Measurements from ENCODE around the gene ARHGAP33. TPM values are rescaled to one million over a fixed set of nuclear protein-coding genes. Genes with fewer than 3 reads are reported as not detected.

ARHGAP33 gene
- total RNA-seq, 1 experiment from 2014 or later, result 43.9 TPM

DNA sequence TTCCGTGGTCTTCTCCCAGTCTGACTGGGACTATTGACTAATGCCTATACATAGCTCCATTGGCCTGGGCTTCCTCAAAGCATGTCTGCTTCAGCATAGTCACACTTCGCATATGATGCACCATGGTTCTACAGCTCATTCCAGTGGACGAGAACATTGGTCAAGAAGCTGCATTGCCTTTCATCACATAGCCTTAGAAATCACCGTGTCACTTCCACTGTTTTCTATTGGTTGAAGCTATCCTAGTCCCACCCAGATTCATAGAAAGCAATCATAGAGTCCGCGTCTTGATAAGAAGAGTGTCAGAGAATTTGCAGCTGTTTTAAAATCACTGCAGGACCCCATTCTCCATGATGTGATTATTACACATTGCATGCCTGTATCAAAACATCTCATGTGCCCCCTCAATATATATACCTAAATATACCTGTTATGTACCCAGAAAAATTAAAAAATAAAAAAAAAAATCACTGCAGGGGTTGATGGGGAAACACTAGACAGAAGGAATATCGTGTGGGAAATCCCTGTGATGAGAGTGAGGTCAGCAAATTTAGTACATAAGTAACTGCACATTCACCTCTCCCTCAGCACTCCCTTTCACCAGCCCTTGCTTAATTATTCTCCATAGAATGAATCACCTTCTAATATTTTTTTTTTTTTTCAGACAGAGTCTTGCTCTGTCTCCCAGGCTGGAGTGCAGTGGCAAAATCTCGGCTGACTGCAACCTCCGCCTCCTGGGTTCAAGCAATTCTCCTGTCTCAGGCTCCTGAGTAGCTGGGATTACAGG is 2.2 kb upstream of the ARHGAP33 start (continued):
- no peak for TF ChIP-seq AR (CRISPR knock-in tag; IDR thresholded peaks at IDR 0.05)
- no peak for TF ChIP-seq CREB1 (CRISPR knock-in tag; IDR thresholded peaks at IDR 0.05)
- TF ChIP-seq NFYB (CRISPR knock-in tag; conservative IDR thresholded peaks at IDR 0.05; ENCODE audit: low read depth), result no peak
- no peak for TF ChIP-seq ZNF138 (CRISPR knock-in tag; conservative IDR thresholded peaks at IDR 0.05)
- TF ChIP-seq ESRRA (CRISPR knock-in tag; IDR thresholded peaks at IDR 0.05; ENCODE audit: borderline replicate concordance), result no peak
- TF ChIP-seq, protein P1, sequence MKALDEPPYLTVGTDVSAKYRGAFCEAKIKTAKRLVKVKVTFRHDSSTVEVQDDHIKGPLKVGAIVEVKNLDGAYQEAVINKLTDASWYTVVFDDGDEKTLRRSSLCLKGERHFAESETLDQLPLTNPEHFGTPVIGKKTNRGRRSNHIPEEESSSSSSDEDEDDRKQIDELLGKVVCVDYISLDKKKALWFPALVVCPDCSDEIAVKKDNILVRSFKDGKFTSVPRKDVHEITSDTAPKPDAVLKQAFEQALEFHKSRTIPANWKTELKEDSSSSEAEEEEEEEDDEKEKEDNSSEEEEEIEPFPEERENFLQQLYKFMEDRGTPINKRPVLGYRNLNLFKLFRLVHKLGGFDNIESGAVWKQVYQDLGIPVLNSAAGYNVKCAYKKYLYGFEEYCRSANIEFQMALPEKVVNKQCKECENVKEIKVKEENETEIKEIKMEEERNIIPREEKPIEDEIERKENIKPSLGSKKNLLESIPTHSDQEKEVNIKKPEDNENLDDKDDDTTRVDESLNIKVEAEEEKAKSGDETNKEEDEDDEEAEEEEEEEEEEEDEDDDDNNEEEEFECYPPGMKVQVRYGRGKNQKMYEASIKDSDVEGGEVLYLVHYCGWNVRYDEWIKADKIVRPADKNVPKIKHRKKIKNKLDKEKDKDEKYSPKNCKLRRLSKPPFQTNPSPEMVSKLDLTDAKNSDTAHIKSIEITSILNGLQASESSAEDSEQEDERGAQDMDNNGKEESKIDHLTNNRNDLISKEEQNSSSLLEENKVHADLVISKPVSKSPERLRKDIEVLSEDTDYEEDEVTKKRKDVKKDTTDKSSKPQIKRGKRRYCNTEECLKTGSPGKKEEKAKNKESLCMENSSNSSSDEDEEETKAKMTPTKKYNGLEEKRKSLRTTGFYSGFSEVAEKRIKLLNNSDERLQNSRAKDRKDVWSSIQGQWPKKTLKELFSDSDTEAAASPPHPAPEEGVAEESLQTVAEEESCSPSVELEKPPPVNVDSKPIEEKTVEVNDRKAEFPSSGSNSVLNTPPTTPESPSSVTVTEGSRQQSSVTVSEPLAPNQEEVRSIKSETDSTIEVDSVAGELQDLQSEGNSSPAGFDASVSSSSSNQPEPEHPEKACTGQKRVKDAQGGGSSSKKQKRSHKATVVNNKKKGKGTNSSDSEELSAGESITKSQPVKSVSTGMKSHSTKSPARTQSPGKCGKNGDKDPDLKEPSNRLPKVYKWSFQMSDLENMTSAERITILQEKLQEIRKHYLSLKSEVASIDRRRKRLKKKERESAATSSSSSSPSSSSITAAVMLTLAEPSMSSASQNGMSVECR (CRISPR knock-in tag; IDR thresholded peaks at IDR 0.05; ENCODE audit: borderline replicate concordance), result no peak

- H3K27me3 Mint-ChIP-seq (ENCODE audit: low read depth), result peaks cover 30% of the 10 kb centered on the region
- CTCF ChIA-PET, result interaction anchor here (2.5 kb wide), 1 partner anchor 10 kb away, joined by 11 read pairs; no protein-coding TSS in a partner anchor
- ATAC-seq (no peak), DNase-seq (ENCODE audit: low spot score) (no peak)
- H3K36me3 Mint-ChIP-seq, result no peaks in the 10 kb centered on the region
- POLR2A ChIA-PET, result interaction anchor here (0.6 to 0.7 kb wide), 2 partner anchors 34 to 131 kb away, joined by 4 to 6 read pairs; no protein-coding TSS in a partner anchor
- no peaks in the 10 kb centered on the region for H3K9me3 Mint-ChIP-seq
- H3K27ac Mint-ChIP-seq, result no peak overlapping the region
- peak overlapping the region; percentile 53 for H3K4me3 Mint-ChIP-seq
- TF ChIP-seq RORB (CRISPR knock-in tag; IDR thresholded peaks at IDR 0.05) (no peak), TEAD4 (CRISPR knock-in tag; IDR thresholded peaks at IDR 0.05) (no peak), E2F5 (CRISPR knock-in tag; IDR thresholded peaks at IDR 0.05) (no peak), SP1 (CRISPR knock-in tag; conservative IDR thresholded peaks at IDR 0.05) (no peak), USF2 (CRISPR knock-in tag; IDR thresholded peaks at IDR 0.05) (no peak), GABPB1 (CRISPR knock-in tag; IDR thresholded peaks at IDR 0.05) (no peak), NR2C2 (CRISPR knock-in tag; IDR thresholded peaks at IDR 0.05) (no peak)
- TF ChIP-seq, protein P2, sequence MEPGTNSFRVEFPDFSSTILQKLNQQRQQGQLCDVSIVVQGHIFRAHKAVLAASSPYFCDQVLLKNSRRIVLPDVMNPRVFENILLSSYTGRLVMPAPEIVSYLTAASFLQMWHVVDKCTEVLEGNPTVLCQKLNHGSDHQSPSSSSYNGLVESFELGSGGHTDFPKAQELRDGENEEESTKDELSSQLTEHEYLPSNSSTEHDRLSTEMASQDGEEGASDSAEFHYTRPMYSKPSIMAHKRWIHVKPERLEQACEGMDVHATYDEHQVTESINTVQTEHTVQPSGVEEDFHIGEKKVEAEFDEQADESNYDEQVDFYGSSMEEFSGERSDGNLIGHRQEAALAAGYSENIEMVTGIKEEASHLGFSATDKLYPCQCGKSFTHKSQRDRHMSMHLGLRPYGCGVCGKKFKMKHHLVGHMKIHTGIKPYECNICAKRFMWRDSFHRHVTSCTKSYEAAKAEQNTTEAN (CRISPR knock-in tag; IDR thresholded peaks at IDR 0.05), result no peak
- TF ChIP-seq, protein P1 (CRISPR knock-in tag; IDR thresholded peaks at IDR 0.05; ENCODE audit: borderline replicate concordance), result no peak
- peaks cover 30% of the 10 kb centered on the region for H3K4me1 Mint-ChIP-seq
Observed at GRCh38 chr19:35774274-35775045, 904 bp upstream of the ARHGAP33 start.

Data from WTC11 (cell line).